HG02571 (cell line): ENCODE results near the gene MCTP1.
"Not testable (repeated sequence)": the region's sequence is repeated elsewhere in the genome, so short reads cannot be mapped to it uniquely, and the experiment has no call there.

Experiments
- ATAC-seq: cut with Tn5 transposase; IDR thresholded peaks from one replicate; pipeline ENCODE4 v1.9.1; 2021; ENCODE audit warnings: mild to moderate bottlenecking, moderate library complexity; ENCODE audit not compliant: unreplicated experiment

MCTP1 gene

GRCh38 chr5:94972268-94972667 lies 312.6 kb downstream of the MCTP1 start:
- ATAC-seq: no peak

- no peak for ATAC-seq
Observed at GRCh38 chr5:94969174-94969573, 315.7 kb downstream of the MCTP1 start.

- peak; percentile 48 for ATAC-seq
Observed at GRCh38 chr5:94968507-94969095, 316.3 kb downstream of the MCTP1 start.

- no peak for ATAC-seq
Observed at GRCh38 chr5:94967525-94967924, 317.4 kb downstream of the MCTP1 start.

GRCh38 chr5:94959279-94959678 lies 325.6 kb downstream of the MCTP1 start:
- ATAC-seq: not testable (repeated sequence)

- no peak for ATAC-seq
Observed at GRCh38 chr5:94945656-94946055, 339.2 kb downstream of the MCTP1 start.

- no peak for ATAC-seq
Observed at GRCh38 chr5:94944160-94944559, 340.7 kb downstream of the MCTP1 start.

GRCh38 chr5:94941122-94941755 lies 343.7 kb downstream of the MCTP1 start:
- ATAC-seq: no peak

GRCh38 chr5:94932259-94932658 lies 352.6 kb downstream of the MCTP1 start:
- no peak for ATAC-seq

GRCh38 chr5:94928891-94929290 lies 356.0 kb downstream of the MCTP1 start:
- no peak for ATAC-seq

GRCh38 chr5:94920570-94920969 lies 364.3 kb downstream of the MCTP1 start:
- ATAC-seq: no peak

- ATAC-seq: no peak
Observed at GRCh38 chr5:94916619-94917018, 368.3 kb downstream of the MCTP1 start.

GRCh38 chr5:94911276-94911675 lies 373.6 kb downstream of the MCTP1 start:
- ATAC-seq: no peak

GRCh38 chr5:94910721-94911120 lies 374.2 kb downstream of the MCTP1 start:
- ATAC-seq: no peak

- ATAC-seq: peak; percentile 70
Observed at GRCh38 chr5:94908889-94909480, 375.9 kb downstream of the MCTP1 start.

GRCh38 chr5:94906750-94907149 lies 378.1 kb downstream of the MCTP1 start:
- ATAC-seq: no peak

GRCh38 chr5:94903726-94904125 lies 381.2 kb downstream of the MCTP1 start:
- ATAC-seq: no peak

- ATAC-seq: peak; percentile 89
Observed at GRCh38 chr5:94901191-94901979, 383.5 kb downstream of the MCTP1 start.

- no peak for ATAC-seq
Observed at GRCh38 chr5:94900006-94900505, 384.8 kb downstream of the MCTP1 start.

- ATAC-seq: no peak
Observed at GRCh38 chr5:94893412-94894135, 391.3 kb downstream of the MCTP1 start.

GRCh38 chr5:94891972-94892371 lies 392.9 kb downstream of the MCTP1 start:
- no peak for ATAC-seq
